Tongue (tissue), 3 donors: ENCODE measurements around the gene TCF3. TPM values are rescaled to one million over a fixed set of nuclear protein-coding genes. Genes with fewer than 3 reads are reported as not detected.

ENCODE experiments used
- DNase-seq: peaks from one replicate; pipeline ENCODE4 v3.0.0-alpha.2; 2015
- small RNA-seq: library from RNA; depleted of rRNA; stranded (forward); fragments of <200 nt; gene quantifications from one replicate; pipeline ENCODE3, GENCODE V24; 2014; ENCODE audit warnings: low replicate concordance
- total RNA-seq: library from RNA; depleted of rRNA; stranded (reverse); fragments of >200 nt; gene quantifications from one replicate; pipeline ENCODE4 v1.2.3, GENCODE V29; 2014

Gene TCF3
- total RNA-seq, 1 donor from 2014 or later: 85.2 TPM

DNA sequence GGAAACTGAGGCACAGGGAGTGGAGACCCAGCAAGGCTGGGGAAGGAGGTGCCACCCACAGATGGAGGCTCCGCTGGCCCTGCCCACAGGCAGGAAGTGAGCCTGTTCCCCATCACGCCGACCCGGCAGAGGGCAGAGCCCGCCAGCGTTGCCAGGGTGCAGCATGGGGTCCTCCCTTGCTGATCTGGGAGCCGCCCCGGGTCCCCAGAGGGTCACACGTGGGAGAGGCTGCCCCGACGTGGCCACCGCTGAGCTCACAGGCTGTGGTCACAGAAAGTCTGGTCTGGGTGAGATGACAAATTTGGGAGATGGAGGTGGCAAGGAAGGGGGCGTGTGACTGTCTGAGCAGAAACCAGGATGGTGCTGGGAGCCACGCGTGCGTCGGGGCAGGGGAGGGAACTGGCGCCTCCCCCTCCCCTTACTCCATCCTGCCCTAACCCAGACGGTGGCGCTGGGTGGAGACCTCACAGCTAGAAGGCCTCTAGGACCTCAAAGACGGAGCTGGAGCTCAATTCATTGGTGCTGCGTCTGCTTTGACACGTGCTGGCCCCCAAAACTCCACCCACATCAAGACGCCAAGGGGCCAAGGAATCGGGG lies 92.0 kb downstream of the TCF3 start:
- DNase-seq: no peak

Small RNA genes lying within 50 kb of the gene (small RNA-seq; reads per million reads assigned to genes)
- gene AC005943.2 (not detected), gene RN7SL477P (not detected), gene RNU6-1223P (not detected)

Other genes with a start within 250 kb of the TCF3 start
- gene DAZAP1, start 245.0 kb downstream of the TCF3 start, total RNA-seq: 55.9 TPM
- 585 TPM for gene RPS15, start 214.2 kb downstream of the TCF3 start, total RNA-seq
- gene APC2, start 202.5 kb downstream of the TCF3 start, total RNA-seq: 1.5 TPM
- gene C19orf25, start 173.4 kb downstream of the TCF3 start, total RNA-seq: 14.6 TPM
- gene PCSK4, start 162.3 kb downstream of the TCF3 start, total RNA-seq: 1.0 TPM
- gene REEP6, start 161.4 kb downstream of the TCF3 start, total RNA-seq: 4.2 TPM
- gene ADAMTSL5, start 139.6 kb downstream of the TCF3 start, total RNA-seq: 9.0 TPM
- 0.51 TPM for gene PLK5, start 128.5 kb downstream of the TCF3 start, total RNA-seq
- 27.3 TPM for gene MEX3D, start 84.3 kb downstream of the TCF3 start, total RNA-seq
- gene MBD3, start 59.8 kb downstream of the TCF3 start, total RNA-seq: 88.9 TPM
- gene UQCR11, start 47.2 kb downstream of the TCF3 start, total RNA-seq: 49.0 TPM
- not detected for gene ONECUT3, start 100.9 kb upstream of the TCF3 start, total RNA-seq
- gene ATP8B3, start 159.7 kb upstream of the TCF3 start, total RNA-seq: 1.9 TPM
- 11.2 TPM for gene REXO1, start 195.9 kb upstream of the TCF3 start, total RNA-seq
- 5.0 TPM for gene KLF16, start 211.0 kb upstream of the TCF3 start, total RNA-seq
- 62.7 TPM for gene ABHD17A, start 232.9 kb upstream of the TCF3 start, total RNA-seq